HG02763 (cell line): Measurements from ENCODE around the gene HMGB1.
"Not testable (repeated sequence)": the region's sequence is repeated elsewhere in the genome, so short reads cannot be mapped to it uniquely, and the experiment has no call there.

Experiments
- ATAC-seq: cut with Tn5 transposase; IDR thresholded peaks from one replicate; pipeline ENCODE4 v1.9.1; 2021; ENCODE audit warnings: mild to moderate bottlenecking, moderate library complexity; ENCODE audit not compliant: unreplicated experiment

The HMGB1 gene

GRCh38 chr13:30466841-30467252, 1.1 kb upstream of the HMGB1 start:
- ATAC-seq: no peak

GRCh38 chr13:30466358-30466714, 600 bp upstream of the HMGB1 start:
- no peak for ATAC-seq

- no peak for ATAC-seq
Measured at GRCh38 chr13:30465343-30465592, 468 bp downstream of the HMGB1 start.

DNA sequence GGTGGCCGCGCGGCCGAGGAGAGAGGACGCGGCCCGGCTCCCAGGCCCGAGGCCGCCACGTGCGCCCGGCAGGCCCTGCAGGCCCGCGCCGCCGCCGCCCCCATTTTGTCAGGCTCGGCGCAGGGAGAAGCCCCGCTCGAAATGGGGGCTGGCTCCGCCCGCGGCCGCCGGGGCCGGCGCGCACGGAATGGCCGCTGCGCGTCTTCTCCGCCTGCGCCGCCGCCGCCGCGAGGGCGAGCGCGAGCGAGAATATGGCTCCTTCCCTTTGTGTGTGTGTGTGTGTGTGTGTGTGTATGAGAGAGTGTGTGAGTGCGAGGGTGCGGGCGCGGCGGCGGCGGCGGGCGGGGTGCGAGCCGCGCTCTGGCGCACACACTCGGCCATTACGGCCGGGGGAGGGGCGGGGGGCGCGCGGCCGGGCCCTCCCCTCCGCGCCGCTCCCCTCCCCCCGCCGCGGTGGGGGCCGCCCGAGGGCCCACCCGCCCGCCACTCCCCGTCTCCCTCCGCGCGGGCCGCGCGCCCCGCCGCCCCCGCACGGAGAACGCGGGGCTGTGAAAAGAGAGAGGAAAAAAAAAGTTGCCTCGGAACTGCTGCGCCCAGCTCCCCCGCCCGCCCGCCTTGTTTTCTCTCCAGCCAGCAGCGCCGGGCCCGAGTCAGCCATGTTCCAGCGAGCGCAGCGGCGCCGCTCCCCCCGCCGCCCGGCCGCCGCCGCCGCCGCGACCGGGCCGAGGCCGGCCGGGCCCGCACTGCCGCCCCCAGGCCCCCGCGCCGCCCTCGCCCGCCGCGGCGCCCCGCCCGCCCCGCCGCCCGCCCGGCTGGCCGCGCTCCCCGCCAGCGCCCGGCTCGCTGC, 1.0 kb downstream of the HMGB1 start:
- ATAC-seq: peak; percentile 35

GRCh38 chr13:30463787-30464495, 1.8 kb downstream of the HMGB1 start:
- peak; percentile 42 for ATAC-seq

DNA sequence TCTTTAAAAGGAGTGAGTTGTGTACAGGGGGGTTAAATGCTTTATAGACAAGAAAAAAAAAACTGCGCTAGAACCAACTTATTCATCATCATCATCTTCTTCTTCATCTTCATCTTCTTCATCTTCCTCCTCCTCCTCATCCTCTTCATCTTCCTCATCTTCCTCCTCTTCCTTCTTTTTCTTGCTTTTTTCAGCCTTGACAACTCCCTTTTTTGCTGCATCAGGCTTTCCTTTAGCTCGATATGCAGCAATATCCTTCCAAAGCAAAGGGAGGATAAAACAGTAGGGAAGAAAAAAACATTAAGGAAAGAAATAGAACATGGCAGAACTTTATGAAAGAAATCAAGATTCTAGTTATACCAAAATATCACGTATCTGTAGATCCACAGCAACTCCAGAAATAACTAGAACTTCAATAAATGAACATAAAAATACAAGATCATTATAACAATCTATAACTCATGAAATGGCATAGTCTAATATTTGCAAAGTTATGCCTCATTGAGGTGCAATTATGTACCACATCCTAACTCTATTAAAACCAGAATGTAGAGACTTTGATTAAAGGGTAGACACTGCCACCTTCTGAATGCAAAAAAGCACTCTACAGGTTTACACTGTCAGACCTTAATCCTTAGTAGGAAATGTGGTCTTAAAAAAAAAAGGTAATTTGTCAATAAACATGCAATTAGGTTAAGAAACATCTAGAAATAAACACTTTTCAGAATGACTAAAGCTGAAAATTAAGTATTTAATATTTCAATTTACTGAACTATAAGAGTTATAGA, 4.3 kb downstream of the HMGB1 start:
- not testable (repeated sequence) for ATAC-seq

GRCh38 chr13:30457306-30457891, 8.3 kb downstream of the HMGB1 start:
- no peak for ATAC-seq

GRCh38 chr13:30456290-30456689, 9.4 kb downstream of the HMGB1 start:
- ATAC-seq: no peak

DNA sequence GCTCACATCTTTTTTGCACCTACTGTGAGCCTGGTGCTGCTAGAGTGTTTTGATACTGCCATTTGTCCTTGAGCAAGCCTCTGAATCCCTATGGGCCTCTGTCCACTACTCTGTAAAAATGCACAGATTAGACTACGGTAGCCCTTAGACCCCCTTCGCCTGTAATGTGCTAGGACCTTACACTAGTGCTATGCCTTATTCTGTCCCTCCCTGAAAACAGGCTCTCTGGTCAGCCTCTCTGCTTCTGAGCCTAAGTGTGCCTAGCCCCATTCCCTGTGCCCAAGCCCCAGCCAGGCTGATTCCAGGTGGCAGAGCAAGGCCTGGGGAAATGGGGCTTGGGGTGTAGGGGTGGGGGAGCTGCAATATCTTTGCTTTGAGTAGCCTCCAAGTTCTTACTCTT, 10.7 kb downstream of the HMGB1 start:
- no peak for ATAC-seq

DNA sequence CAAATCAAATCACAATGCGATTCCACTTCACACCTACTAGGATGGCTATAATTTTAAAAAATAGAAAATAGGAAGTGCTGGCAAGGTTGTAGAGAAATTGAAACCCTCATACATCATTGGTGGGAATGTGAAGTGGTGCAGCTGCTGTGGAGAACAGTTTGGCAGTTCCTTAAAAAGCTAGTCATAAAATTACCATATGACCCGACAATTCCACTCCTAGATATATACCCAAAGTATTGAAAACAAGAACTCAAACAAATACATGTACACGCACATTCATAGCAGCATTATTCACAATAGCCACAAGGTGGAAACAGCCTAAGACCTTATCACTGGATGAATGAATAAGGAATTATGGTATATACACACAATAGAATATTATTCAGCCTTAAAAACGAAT, 12.0 kb downstream of the HMGB1 start:
- no peak for ATAC-seq

- ATAC-seq: not testable (repeated sequence)
Measured at GRCh38 chr13:30451476-30451875, 14.3 kb downstream of the HMGB1 start.

- ATAC-seq: no peak
Measured at GRCh38 chr13:30450066-30450465, 15.7 kb downstream of the HMGB1 start.

- no peak for ATAC-seq
Measured at GRCh38 chr13:30448441-30448840, 17.3 kb downstream of the HMGB1 start.

DNA sequence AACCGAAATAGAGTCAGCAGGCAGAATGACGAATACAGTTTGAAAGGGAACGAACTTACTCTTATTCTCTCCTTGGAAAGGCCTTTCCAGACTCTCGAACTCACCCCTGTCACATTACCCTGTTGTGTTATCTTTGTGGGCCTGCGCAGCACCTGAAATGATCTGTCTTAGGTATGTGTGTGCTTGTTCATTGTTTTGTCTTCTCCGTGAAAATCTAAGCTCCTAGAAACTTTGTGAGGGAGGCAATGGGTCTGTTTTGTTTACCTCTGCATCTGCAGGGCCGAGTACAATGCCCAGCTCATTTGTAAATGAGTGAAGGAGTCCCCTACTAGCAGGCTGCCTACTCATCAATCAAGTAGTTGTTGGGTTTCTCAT, 19.6 kb downstream of the HMGB1 start:
- ATAC-seq: peak; percentile 3

GRCh38 chr13:30443957-30444404, 21.8 kb downstream of the HMGB1 start:
- peak; percentile 35 for ATAC-seq

GRCh38 chr13:30443491-30443890, 22.2 kb downstream of the HMGB1 start:
- ATAC-seq: not testable (repeated sequence)

DNA sequence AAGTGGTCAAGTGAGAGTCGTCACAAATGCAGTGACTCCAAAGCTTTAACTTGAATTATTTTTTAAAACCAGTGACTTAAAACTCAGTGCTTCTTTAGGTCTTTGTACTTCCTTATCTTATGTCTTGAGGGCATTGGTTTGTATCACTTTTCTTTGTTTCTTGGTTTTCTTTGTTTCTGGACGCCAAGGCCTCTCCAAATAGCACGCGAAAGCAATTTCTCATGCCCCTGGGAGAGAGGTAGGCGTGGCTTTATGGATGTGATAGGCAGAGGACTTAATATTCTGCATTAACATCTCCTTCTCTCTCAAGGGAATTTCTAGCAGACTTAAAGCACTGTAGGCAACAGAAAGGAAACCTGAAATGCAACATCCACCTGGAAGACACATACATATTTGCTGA, 22.8 kb downstream of the HMGB1 start:
- no peak for ATAC-seq

- no peak for ATAC-seq
Measured at GRCh38 chr13:30440910-30441703, 24.6 kb downstream of the HMGB1 start.

- no peak for ATAC-seq
Measured at GRCh38 chr13:30438286-30438685, 27.4 kb downstream of the HMGB1 start.

- no peak for ATAC-seq
Measured at GRCh38 chr13:30437177-30437576, 28.6 kb downstream of the HMGB1 start.
